Chondrocyte (in vitro differentiated cells): ENCODE results near the gene PIMREG. TPM values are rescaled to one million over a fixed set of nuclear protein-coding genes. Genes with fewer than 3 reads are reported as not detected.
A peak's percentile ranks its signal among the peaks of the same experiment; 100 is the strongest.

Experiments
- DNase-seq: peaks from one replicate; pipeline ENCODE4 v3.0.0; 2021; ENCODE audit warnings: mixed read lengths, low spot score
- H3K27ac Mint-ChIP-seq: one replicate; pipeline ENCODE4 v1.8.0; 2021; ENCODE audit warnings: mild to moderate bottlenecking, moderate library complexity, mixed read lengths; ENCODE audit not compliant: unreplicated experiment
- H3K27me3 Mint-ChIP-seq: 2 replicates; pipeline ENCODE4 v1.8.0; 2021; ENCODE audit warnings: low read depth, mixed read lengths
- H3K36me3 Mint-ChIP-seq: 2 replicates; pipeline ENCODE4 v1.8.0; 2021; ENCODE audit warnings: low read depth, mixed read lengths
- H3K4me1 Mint-ChIP-seq: 2 replicates; pipeline ENCODE4 v1.8.0; 2021; ENCODE audit warnings: low read depth, mild to moderate bottlenecking, mixed read lengths
- H3K4me3 Mint-ChIP-seq: one replicate; pipeline ENCODE4 v1.8.0; 2021; ENCODE audit warnings: mild to moderate bottlenecking, moderate library complexity, mixed read lengths; ENCODE audit not compliant: unreplicated experiment
- H3K9me3 Mint-ChIP-seq: 2 replicates; pipeline ENCODE4 v1.8.0; 2021; ENCODE audit warnings: low read depth, mixed read lengths
- total RNA-seq: library from RNA; stranded (reverse); gene quantifications from 3 replicates; pipeline ENCODE4 v1.2.1, GENCODE V29; 2021
- TF ChIP-seq, protein P1 (sequence below): fragments of 200-600 bp; sonication (generic); IDR thresholded peaks from 2 replicates; pipeline ENCODE4 v1.5.0; 2021; ENCODE audit warnings: antibody characterized with exemption, mild to moderate bottlenecking, moderate library complexity

The PIMREG gene
- total RNA-seq, 1 donor from 2014 or later, result 7.0 TPM

DNA sequence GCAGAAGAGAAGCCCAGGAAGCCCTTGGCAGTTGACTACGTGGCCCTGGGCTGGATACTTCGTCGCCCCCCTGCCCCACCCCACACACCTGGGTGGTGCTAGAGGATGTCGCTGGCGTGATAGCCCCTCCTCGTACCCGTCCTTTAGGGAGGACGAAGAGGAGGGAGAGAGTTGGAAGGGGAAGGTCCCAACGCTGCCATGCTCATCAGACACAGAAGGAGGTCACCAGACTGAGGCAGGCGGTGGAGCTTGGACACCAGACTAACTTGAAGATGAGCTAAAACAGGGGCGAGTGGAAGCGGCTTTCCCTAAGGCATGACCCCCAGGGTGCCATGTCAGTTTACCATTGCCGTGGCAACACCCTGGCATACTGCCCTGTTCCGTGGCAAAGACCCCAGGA, 20.3 kb upstream of the PIMREG start:
- Mint-ChIP-seq H3K9me3 (no peaks in the 10 kb centered on the region), H3K27me3 (peaks cover 18% of the 10 kb centered on the region), H3K36me3 (no peaks in the 10 kb centered on the region), H3K4me1 (peaks cover 3% of the 10 kb centered on the region), H3K27ac (no peak overlapping the region), H3K4me3 (no peak overlapping the region)
- TF ChIP-seq, protein P1, sequence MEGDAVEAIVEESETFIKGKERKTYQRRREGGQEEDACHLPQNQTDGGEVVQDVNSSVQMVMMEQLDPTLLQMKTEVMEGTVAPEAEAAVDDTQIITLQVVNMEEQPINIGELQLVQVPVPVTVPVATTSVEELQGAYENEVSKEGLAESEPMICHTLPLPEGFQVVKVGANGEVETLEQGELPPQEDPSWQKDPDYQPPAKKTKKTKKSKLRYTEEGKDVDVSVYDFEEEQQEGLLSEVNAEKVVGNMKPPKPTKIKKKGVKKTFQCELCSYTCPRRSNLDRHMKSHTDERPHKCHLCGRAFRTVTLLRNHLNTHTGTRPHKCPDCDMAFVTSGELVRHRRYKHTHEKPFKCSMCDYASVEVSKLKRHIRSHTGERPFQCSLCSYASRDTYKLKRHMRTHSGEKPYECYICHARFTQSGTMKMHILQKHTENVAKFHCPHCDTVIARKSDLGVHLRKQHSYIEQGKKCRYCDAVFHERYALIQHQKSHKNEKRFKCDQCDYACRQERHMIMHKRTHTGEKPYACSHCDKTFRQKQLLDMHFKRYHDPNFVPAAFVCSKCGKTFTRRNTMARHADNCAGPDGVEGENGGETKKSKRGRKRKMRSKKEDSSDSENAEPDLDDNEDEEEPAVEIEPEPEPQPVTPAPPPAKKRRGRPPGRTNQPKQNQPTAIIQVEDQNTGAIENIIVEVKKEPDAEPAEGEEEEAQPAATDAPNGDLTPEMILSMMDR, result no peak
- no peak for DNase-seq

DNA sequence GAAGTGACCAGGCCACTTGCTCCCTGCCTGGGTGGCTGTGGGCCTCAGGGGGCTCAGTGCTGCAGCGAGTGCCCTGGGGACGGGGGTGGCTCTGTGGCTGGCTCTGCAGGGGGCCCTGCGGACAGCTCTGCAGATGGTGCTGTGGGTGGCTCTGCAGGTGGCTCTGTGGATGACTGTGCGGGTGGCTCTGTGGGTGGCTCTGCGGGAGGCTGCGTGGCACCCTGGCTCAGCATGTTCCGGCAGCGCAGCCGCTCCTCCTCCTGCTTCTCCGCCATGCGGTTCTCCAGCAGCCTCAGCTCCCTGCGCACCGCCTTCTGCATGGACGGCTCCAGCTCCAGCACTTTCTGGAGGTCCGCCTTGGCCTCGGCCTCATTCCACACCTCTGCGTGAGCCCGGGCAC, 18.8 kb upstream of the PIMREG start:
- Mint-ChIP-seq H3K4me1 (peaks cover 3% of the 10 kb centered on the region), H3K36me3 (peaks cover 3% of the 10 kb centered on the region), H3K4me3 (no peak overlapping the region), H3K9me3 (no peaks in the 10 kb centered on the region), H3K27ac (no peak overlapping the region), H3K27me3 (peaks cover 16% of the 10 kb centered on the region)
- no peak for DNase-seq
- TF ChIP-seq, protein P1, result no peak

DNA sequence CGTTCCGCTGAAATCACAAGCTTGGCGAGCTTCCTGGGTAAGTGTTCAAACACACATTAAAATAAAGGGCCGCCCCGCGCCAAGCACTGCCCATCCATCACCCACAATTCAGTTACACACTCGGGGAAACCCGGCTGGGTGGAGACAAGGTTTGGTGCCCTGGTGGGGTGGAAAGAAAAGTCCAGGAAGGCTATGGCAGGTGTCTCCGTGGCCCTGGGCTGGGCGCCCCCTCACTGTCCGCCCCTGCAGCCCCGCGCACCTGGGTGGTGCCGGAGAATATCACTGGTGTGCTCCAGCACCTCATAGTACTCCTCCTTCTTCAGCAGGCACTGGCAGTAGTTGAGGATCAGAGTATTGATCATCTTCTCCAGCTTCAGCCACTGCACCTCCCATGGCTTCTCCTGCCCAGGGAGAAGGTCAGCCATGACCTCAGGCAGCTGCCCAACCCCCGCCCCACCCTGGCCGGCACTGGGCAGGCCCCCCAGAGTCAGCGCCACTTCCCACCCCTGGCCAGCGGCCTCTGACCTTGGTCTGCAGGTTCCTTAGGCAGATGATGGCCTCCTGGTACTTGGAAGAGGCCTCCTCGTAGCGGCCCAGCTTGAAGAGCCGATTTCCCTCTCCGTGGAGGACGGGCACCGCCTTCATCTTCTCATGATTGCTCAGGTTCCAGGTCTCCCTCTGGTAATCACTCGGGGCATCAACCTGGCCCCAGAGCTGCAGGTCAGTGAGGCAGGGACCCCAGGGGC, 17.7 kb upstream of the PIMREG start:
- Mint-ChIP-seq H3K4me3 (no peak overlapping the region), H3K9me3 (peaks cover 7% of the 10 kb centered on the region)
- TF ChIP-seq, protein P1, result no peak

DNA sequence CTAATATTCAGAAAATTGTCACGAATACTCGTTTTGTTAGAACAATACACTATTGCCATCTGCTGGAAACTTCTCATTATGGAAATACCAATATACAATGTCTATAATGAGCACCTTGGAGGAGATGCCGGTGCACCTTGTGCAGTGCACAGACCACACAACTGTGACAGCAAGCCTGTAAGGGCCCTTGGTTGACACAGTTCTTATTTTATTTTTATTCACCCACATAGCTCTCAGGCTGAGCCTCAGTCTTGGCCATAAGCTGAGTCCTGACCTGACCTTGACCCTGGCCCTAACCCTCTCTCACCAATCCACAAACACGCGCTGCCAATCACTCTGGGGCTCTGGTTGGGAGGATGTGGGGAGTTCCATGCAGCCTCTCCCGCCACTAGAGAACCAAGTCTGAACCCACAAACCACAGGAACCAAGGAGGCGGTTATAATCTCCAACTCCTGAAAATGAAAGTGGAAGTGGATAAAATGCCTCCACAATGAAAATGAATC, 16.9 kb upstream of the PIMREG start:
- Mint-ChIP-seq H3K9me3 (peaks cover 8% of the 10 kb centered on the region), H3K4me1 (peaks cover 3% of the 10 kb centered on the region), H3K27ac (no peak overlapping the region), H3K36me3 (peaks cover 6% of the 10 kb centered on the region), H3K4me3 (no peak overlapping the region), H3K27me3 (peaks cover 16% of the 10 kb centered on the region)
- TF ChIP-seq, protein P1, result peak; percentile 39
- no peak for DNase-seq

More for the DNA sequence above, 17.7 kb upstream of the PIMREG start:
- Mint-ChIP-seq H3K27me3 (peaks cover 16% of the 10 kb centered on the region), H3K4me1 (peaks cover 3% of the 10 kb centered on the region), H3K36me3 (peaks cover 5% of the 10 kb centered on the region), H3K27ac (no peak overlapping the region)
- DNase-seq, result no peak

DNA sequence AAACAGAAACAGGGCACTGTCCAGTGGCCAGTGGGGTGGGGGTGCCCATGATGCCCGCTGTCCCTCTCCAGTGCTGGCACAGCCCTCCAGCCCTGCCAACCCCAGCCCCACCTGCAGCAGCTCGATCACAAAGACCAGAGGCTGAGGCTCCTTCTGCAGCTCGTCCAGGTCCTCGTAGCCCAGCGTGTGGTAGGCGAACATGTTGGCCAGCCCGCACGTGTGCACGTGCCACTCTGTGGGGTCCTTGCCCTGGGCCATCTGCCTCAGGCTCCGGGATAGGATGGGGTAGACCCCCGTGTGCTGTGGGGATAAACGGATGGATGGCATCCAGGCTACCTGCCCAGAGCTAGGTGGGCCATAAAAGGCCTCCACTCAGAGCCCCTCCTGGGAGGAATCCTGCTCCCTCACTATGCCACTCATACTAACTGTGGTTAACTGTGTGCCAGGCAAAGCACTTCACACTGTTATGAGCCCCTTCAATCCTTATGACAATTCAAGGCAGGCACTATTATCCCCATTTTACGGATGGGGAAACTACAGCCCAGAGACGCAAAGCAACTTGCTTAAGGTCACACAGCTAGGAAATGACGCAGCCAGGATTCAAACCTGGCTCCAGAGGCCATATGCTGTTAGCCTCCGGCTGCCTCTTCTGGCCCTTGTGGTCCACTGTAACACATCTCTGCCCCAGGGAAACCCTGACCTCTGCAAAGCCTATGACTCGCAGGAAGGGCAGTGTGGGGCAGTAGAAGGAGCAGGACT, 15.9 kb upstream of the PIMREG start:
- DNase-seq, result no peak
- peaks cover 6% of the 10 kb centered on the region for H3K36me3 Mint-ChIP-seq
- no peak overlapping the region for H3K4me3 Mint-ChIP-seq
- peaks cover 16% of the 10 kb centered on the region for H3K27me3 Mint-ChIP-seq
- H3K4me1 Mint-ChIP-seq, result peaks cover 3% of the 10 kb centered on the region
- H3K27ac Mint-ChIP-seq, result no peak overlapping the region
- peaks cover 8% of the 10 kb centered on the region for H3K9me3 Mint-ChIP-seq
- TF ChIP-seq, protein P1, result no peak
